A673 (cell line): ENCODE results near the gene AP2B1. TPM values are rescaled to one million over a fixed set of nuclear protein-coding genes. Genes with fewer than 3 reads are reported as not detected.

Experiments
- BruUV-seq: library from RNA; stranded (reverse); fragments of 400-500 nt; replicated peaks from 2 replicates; lab custom pipeline; 2021; lab: Mats Ljungman, UMichigan
- CTCF ChIA-PET: fragments of 300-600 bp; sonication (Branson Sonifier 250); formaldehyde crosslinking; loops from one replicate; lab custom pipeline; 2022; ENCODE audit warnings: antibody characterized with exemption; lab: Charles Lee
- POLR2A ChIA-PET: fragments of 300-600 bp; sonication (Branson Sonifier 250); formaldehyde crosslinking; loops from one replicate; lab custom pipeline; 2022; ENCODE audit warnings: antibody characterized with exemption; ENCODE audit not compliant: low non-redundant PET; lab: Charles Lee
- DNase-seq: peaks from one replicate; pipeline ENCODE4 v3.0.0-alpha.2; 2015; ENCODE audit warnings: low spot score
- H3K27ac ChIP-seq: fragments of 200-600 bp; sonication (generic); 2 replicates; pipeline ENCODE4 v1.5.1; 2016; ENCODE audit warnings: mixed run types, low read depth, mild to moderate bottlenecking, mixed read lengths, antibody characterized with exemption, low read length; ENCODE audit not compliant: poor library complexity, severe bottlenecking
- H3K27me3 ChIP-seq: fragments of 200-600 bp; sonication (generic); replicated peaks from 2 replicates; pipeline ENCODE4 v1.6.1; 2017; ENCODE audit warnings: mixed run types, low read depth, mild to moderate bottlenecking, mixed read lengths, antibody characterized with exemption, low read length; ENCODE audit not compliant: insufficient read depth, poor library complexity
- H3K36me3 ChIP-seq: fragments of 200-600 bp; sonication (generic); 2 replicates; pipeline ENCODE4 v1.6.1; 2016; ENCODE audit warnings: mixed run types, mild to moderate bottlenecking, mixed read lengths, antibody characterized with exemption, low read length; ENCODE audit not compliant: insufficient read depth, poor library complexity, severe bottlenecking
- H3K4me1 ChIP-seq: fragments of 200-600 bp; sonication (generic); 2 replicates; pipeline ENCODE4 v1.6.1; 2017; ENCODE audit warnings: mixed run types, mild to moderate bottlenecking, mixed read lengths, antibody characterized with exemption, low read length; ENCODE audit not compliant: insufficient read depth, poor library complexity, severe bottlenecking
- H3K4me3 ChIP-seq: fragments of 200-600 bp; sonication (generic); 2 replicates; pipeline ENCODE4 v1.5.1; 2016; ENCODE audit warnings: low read depth, mixed run types, mild to moderate bottlenecking, mixed read lengths, low read length; ENCODE audit not compliant: poor library complexity, severe bottlenecking
- H3K9me3 ChIP-seq: fragments of 200-600 bp; sonication (generic); 2 replicates; pipeline ENCODE4 v1.6.1; 2016; ENCODE audit warnings: mixed run types, low read depth, mild to moderate bottlenecking, mixed read lengths, antibody characterized with exemption, low read length; ENCODE audit not compliant: poor library complexity, severe bottlenecking
- EZH2 ChIP-seq: fragments of 200-600 bp; sonication (generic); IDR thresholded peaks from 2 replicates; pipeline ENCODE4 v1.6.1; 2017; ENCODE audit warnings: borderline replicate concordance, low read depth, mild to moderate bottlenecking, mixed read lengths, antibody characterized with exemption, low read length; ENCODE audit not compliant: poor library complexity, severe bottlenecking
- intact Hi-C: fragments of 100-400 bp; cut with micrococcal nuclease; formaldehyde crosslinking; loops from one replicate; pipeline ENCODE4 v1.10.0; 2022; ENCODE audit not compliant: unreplicated experiment
- total RNA-seq: library from RNA; stranded (reverse); gene quantifications from 2 replicates; pipeline ENCODE4 v1.2.3, GENCODE V29; 2021
- TF ChIP-seq, protein P1 (sequence below): fragments of 300-800, 200-600 bp; sonication (generic); conservative IDR thresholded peaks from 2 replicates; pipeline ENCODE4 v1.5.1; 2017; ENCODE audit warnings: low read depth, mild to moderate bottlenecking, antibody characterized with exemption, low read length, moderate library complexity, mixed read lengths

Gene AP2B1
- total RNA-seq, 1 experiment from 2014 or later = 124 TPM

DNA sequence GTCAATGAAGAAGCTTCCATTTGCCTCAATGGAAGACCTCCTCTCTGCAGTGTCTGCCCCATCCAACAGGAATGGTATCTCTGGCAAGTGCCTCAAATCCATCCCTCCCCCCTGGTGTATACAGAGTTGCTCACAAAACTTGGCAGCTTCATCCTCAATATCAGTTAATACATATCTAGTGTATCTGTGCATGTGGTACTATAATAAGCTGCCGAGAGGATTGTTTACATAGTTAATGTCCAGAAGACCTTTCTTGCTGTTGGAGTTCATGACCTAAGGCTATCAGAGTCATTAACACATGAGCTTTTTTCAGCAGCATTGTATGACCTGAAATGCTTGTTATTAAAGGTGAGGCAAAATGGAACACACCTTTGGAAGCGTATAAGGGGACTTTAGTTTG is 130.4 kb downstream of the AP2B1 start:
- Histone ChIP-seq H3K4me3 (no peak overlapping the region), H3K27ac (no peak overlapping the region), H3K27me3 (no peaks in the 10 kb centered on the region), H3K4me1 (no peaks in the 10 kb centered on the region), H3K9me3 (no peaks in the 10 kb centered on the region), H3K36me3 (peaks cover 3% of the 10 kb centered on the region)
- DNase-seq = no peak
- POLR2A ChIA-PET = no interaction called here
- TF ChIP-seq, protein P1, sequence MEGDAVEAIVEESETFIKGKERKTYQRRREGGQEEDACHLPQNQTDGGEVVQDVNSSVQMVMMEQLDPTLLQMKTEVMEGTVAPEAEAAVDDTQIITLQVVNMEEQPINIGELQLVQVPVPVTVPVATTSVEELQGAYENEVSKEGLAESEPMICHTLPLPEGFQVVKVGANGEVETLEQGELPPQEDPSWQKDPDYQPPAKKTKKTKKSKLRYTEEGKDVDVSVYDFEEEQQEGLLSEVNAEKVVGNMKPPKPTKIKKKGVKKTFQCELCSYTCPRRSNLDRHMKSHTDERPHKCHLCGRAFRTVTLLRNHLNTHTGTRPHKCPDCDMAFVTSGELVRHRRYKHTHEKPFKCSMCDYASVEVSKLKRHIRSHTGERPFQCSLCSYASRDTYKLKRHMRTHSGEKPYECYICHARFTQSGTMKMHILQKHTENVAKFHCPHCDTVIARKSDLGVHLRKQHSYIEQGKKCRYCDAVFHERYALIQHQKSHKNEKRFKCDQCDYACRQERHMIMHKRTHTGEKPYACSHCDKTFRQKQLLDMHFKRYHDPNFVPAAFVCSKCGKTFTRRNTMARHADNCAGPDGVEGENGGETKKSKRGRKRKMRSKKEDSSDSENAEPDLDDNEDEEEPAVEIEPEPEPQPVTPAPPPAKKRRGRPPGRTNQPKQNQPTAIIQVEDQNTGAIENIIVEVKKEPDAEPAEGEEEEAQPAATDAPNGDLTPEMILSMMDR = no peak
- no peak for TF ChIP-seq EZH2
- CTCF ChIA-PET = no interaction called here
- no TSS peak for BruUV-seq
- intact Hi-C loops = no loop called here

DNA sequence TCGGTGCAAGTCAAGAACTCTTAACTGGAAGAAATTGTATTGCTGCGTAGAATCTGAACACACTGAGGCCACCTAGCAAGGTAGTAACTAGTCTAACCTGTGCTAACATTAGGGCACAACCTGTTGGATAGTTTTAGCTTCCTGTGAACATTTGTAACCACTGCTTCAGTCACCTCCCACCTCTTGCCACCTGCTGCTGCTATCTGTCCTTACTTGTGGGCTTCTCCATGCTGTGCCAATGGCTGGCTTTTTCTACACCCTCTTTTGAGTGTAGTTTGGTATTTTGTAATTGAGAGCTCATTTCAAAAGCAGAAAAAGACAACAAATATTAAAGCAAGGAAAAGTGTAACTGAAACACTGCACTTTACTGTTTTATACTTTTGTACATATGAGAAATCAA is 136.6 kb downstream of the AP2B1 start:
- ChIA-PET POLR2A (no interaction called here), CTCF (no interaction called here)
- no peak overlapping the region for H3K27ac ChIP-seq
- BruUV-seq = no TSS peak
- peaks cover 12% of the 10 kb centered on the region for H3K4me1 ChIP-seq
- intact Hi-C loops = no loop called here
- no peak for DNase-seq
- peaks cover 6% of the 10 kb centered on the region for H3K36me3 ChIP-seq
- no peaks in the 10 kb centered on the region for H3K9me3 ChIP-seq
- H3K27me3 ChIP-seq = no peaks in the 10 kb centered on the region
- TF ChIP-seq, protein P1 = no peak
- no peak for TF ChIP-seq EZH2
- no peak overlapping the region for H3K4me3 ChIP-seq

DNA sequence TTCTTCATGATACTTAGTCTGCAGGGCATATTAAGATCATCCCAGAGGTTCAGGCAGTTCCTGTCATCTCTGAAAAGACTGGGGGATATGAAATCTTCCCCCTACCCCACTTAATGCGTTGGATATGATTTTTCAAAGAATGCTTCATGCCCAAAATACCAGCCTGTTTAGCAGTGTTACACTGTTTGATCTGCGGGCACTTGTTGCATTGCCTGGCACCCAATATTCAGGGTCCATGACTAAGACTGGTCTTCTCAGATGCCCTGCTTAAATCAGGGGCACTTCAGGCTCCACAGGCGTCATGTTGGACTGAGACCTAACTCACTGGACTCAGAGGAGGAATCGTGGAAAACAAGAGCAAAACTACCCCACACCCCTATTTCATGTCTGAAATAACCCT is 137.9 kb downstream of the AP2B1 start:
- Histone ChIP-seq H3K27ac (no peak overlapping the region), H3K4me1 (peaks cover 12% of the 10 kb centered on the region), H3K27me3 (no peaks in the 10 kb centered on the region), H3K36me3 (peaks cover 4% of the 10 kb centered on the region), H3K4me3 (no peak overlapping the region), H3K9me3 (no peaks in the 10 kb centered on the region)
- no TSS peak for BruUV-seq
- no peak for DNase-seq
- ChIA-PET CTCF (no interaction called here), POLR2A (no interaction called here)
- intact Hi-C loops = no loop called here
- TF ChIP-seq EZH2 = no peak
- TF ChIP-seq, protein P1 = no peak
